Immature natural killer cell (primary cell): Measurements from ENCODE around the gene EXOC1L. TPM values are rescaled to one million over a fixed set of nuclear protein-coding genes. Genes with fewer than 3 reads are reported as not detected.
"Not testable (repeated sequence)": the region's sequence is repeated elsewhere in the genome, so short reads cannot be mapped to it uniquely, and the experiment has no call there.

Experiments
- DNase-seq, 3 donors: peaks; one replicate each; pipeline ENCODE4 v3.0.0; 2022; ENCODE audit warnings: mixed read lengths in 1 of 3
- H3K27ac Mint-ChIP-seq, 6 donors: one replicate each; pipeline ENCODE4 v1.8.0; 2020; ENCODE audit warnings: mixed read lengths in 6 of 6, mild to moderate bottlenecking in 5 of 6, inconsistent platforms in 4 of 6, moderate library complexity in 3 of 6
- H3K27me3 Mint-ChIP-seq, 3 donors: one replicate each; pipeline ENCODE4 v1.8.0; 2020 to 2021; ENCODE audit warnings: low read depth in 3 of 3, mild to moderate bottlenecking in 3 of 3, mixed read lengths in 3 of 3, moderate library complexity in 3 of 3, inconsistent platforms in 1 of 3
- H3K36me3 Mint-ChIP-seq, 3 donors: one replicate each; pipeline ENCODE4 v1.8.0; 2020; ENCODE audit warnings: mixed read lengths in 3 of 3, inconsistent platforms in 2 of 3, mild to moderate bottlenecking in 2 of 3
- H3K4me1 Mint-ChIP-seq, 2 donors: one replicate each; pipeline ENCODE4 v1.8.0; 2020; ENCODE audit warnings: inconsistent platforms in 2 of 2, mild to moderate bottlenecking in 2 of 2, mixed read lengths in 2 of 2, moderate library complexity in 1 of 2
- H3K4me3 Mint-ChIP-seq, 5 donors: one replicate each; pipeline ENCODE4 v1.8.0; 2020; ENCODE audit warnings: mild to moderate bottlenecking in 5 of 5, mixed read lengths in 5 of 5, inconsistent platforms in 3 of 5, moderate library complexity in 3 of 5
- H3K9me3 Mint-ChIP-seq, 6 donors: one replicate each; pipeline ENCODE4 v1.8.0; 2020; ENCODE audit warnings: mild to moderate bottlenecking in 6 of 6, mixed read lengths in 6 of 6, inconsistent platforms in 4 of 6, moderate library complexity in 3 of 6
- polyA plus RNA-seq, 3 donors: library from polyadenylated mRNA; unstranded; fragments of 300-500 nt; fragmentation: Illumina TruSeq; gene quantifications; one replicate each; pipeline ENCODE4 v1.2.3, GENCODE V29; 2021

EXOC1L gene
- polyA plus RNA-seq, 3 donors from 2014 or later: 0.59 to 0.62 TPM; not detected in 1

DNA sequence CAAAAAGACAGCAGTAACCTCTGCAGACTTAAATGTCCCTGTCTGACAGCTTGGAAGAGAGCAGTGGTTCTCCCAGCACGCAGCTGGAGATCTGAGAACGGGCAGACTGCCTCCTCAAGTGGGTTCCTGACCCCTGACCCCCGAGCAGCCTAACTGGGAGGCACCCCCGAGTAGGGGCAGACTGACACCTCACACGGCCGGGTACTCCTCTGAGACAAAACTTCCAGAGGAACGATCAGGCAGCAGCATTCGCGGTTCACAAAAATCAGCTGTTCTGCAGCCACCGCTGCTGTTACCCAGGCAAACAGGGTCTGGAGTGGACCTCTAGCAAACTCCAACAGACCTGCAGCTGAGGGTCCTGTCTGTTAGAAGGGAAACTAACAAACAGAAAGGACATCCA, 22.7 kb downstream of the EXOC1L start:
- not testable (repeated sequence) for DNase-seq, H3K27me3 Mint-ChIP-seq, H3K36me3 Mint-ChIP-seq, H3K4me1 Mint-ChIP-seq, H3K4me3 Mint-ChIP-seq, H3K27ac Mint-ChIP-seq
- peaks cover 0 to 11% (median 7%) of the 10 kb centered on the region in 6 donors for H3K9me3 Mint-ChIP-seq

DNA sequence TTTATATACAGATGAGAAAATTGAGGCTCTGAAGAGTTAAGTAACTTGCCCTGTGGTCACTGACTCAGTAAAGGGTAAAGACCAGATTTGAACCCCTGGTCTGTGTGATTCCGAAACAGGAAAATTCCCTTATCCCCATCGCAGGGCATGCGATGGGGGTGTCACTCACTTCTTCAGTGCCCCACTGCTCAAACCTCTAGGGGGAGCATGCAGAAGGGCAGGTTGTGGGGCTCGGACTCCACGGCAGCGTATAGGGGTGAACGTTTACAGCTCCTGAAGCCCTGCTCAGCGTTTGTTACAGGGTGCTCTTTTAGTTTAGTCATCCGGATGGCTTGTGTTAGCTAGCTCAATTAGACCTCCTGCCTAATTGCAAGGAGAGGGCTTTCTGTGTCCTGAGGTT, 30.1 kb downstream of the EXOC1L start:
- DNase-seq: no peak
- Mint-ChIP-seq H3K36me3 (no peaks in the 10 kb centered on the region), H3K4me1 (peaks cover 0 to 14% of the 10 kb centered on the region in 2 donors), H3K4me3 (no peak overlapping the region), H3K27ac (no peak overlapping the region), H3K9me3 (peaks cover 0 to 1% (median 0%) of the 10 kb centered on the region in 6 donors), H3K27me3 (peaks cover 0 to 8% (median 8%) of the 10 kb centered on the region in 3 donors)

DNA sequence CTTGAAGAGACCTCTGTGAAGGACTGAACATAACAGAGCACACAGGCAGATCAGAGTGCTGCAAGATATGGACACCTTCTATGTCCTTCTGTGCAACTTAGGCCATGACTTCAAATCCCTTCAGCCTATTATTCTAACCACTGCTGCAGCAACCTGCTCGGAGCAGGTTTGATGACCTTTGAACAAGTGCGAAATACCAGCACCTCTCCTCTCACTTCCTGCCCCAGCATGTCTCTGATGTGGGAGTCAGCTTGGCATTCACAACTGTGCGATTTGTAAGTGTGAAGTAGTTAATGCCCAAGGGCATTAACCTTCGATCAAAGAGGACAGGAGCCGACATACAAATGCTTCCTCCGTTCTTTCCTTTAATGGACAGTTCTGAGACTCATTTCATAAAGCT, 32.3 kb downstream of the EXOC1L start:
- Mint-ChIP-seq H3K36me3 (no peaks in the 10 kb centered on the region), H3K9me3 (peaks cover 0 to 1% (median 0%) of the 10 kb centered on the region in 6 donors), H3K27ac (peak overlapping the region in 1 of 6 donors; percentile 30), H3K27me3 (peaks cover 0 to 8% (median 7%) of the 10 kb centered on the region in 3 donors), H3K4me1 (peaks cover 0 to 14% of the 10 kb centered on the region in 2 donors), H3K4me3 (peak overlapping the region in 4 of 5 donors; percentile 18 to 48 (median 33))
- DNase-seq: peak; percentile 23 to 42 (median 26)

DNA sequence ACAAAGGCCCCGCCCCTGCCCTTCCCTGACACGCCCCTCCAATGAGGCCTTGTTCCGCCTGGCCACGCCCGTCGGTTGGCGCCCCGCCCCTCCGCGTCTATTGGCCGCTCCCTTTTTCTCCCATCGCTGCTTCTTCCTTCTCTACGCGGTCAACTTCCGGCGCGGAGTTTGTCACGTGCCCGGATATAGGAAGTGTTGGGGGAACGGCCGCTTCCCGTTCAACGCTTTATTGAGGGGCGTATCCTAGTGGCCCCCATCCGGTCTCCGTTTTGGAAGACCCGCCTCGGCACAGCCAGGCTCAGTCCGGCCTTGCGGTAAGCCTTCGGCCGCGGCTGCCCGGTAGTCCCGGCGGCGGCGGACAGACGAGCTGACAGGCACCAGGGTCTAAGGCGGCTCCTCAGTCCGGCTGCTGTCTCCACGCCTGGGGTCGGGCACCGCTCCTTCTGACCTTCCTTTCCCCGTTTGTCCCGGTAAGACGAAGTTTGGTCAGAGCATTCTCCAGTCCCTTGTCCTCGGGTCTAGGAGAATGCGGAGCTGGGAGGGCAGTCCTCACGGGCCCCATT, 34.0 kb downstream of the EXOC1L start, which contains the start of gene EXOC1:
TSS of gene EXOC1 (plus strand) at position 165 of the 563 bp plus-strand sequence. CDS start 4,676 bp downstream, outside the sequence.
- peaks cover 10 to 17% of the 10 kb centered on the region in 2 donors for H3K4me1 Mint-ChIP-seq
- peak; percentile 91 to 93 (median 92) for DNase-seq
- H3K36me3 Mint-ChIP-seq: peaks cover 2 to 11% (median 7%) of the 10 kb centered on the region in 3 donors
- peaks cover 0 to 6% (median 5%) of the 10 kb centered on the region in 3 donors for H3K27me3 Mint-ChIP-seq
- H3K9me3 Mint-ChIP-seq: peaks cover 0 to 1% (median 0%) of the 10 kb centered on the region in 6 donors
- H3K27ac Mint-ChIP-seq: peak within 1 kb of the TSS in 5 of 6 donors; percentile 4 to 90 (median 84)
- H3K4me3 Mint-ChIP-seq: peak within 1 kb of the TSS in 4 of 5 donors; percentile 18 to 48 (median 31)

DNA sequence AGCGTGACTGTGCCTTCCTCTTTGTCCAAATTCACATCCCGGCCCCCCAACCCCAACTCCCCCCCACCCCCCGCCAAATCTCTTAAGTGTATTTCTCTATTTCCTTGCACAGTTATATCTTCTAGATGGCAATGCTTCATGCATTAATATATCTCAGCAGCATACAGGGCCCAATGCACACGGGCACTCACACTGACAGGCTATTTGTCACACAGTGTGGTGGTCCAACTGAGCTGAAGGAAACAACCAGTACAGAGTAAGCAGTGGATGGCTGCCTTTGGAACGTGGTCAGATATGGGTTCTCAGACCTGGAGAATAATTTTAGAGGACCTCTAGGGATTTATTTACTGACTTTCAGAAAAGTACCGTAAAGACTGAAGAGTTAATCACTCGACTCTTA, 34.5 kb downstream of the EXOC1L start:
- no peak overlapping the region for H3K4me3 Mint-ChIP-seq
- peaks cover 15 to 17% of the 10 kb centered on the region in 2 donors for H3K4me1 Mint-ChIP-seq
- H3K36me3 Mint-ChIP-seq: peaks cover 3 to 12% (median 9%) of the 10 kb centered on the region in 3 donors
- peak overlapping the region in 3 of 6 donors; percentile 83 to 90 (median 87) for H3K27ac Mint-ChIP-seq
- H3K27me3 Mint-ChIP-seq: peaks cover 0 to 5% (median 5%) of the 10 kb centered on the region in 3 donors
- peak in 1 of 3 donors; percentile 1 for DNase-seq
- H3K9me3 Mint-ChIP-seq: peaks cover 0 to 1% (median 0%) of the 10 kb centered on the region in 6 donors

DNA sequence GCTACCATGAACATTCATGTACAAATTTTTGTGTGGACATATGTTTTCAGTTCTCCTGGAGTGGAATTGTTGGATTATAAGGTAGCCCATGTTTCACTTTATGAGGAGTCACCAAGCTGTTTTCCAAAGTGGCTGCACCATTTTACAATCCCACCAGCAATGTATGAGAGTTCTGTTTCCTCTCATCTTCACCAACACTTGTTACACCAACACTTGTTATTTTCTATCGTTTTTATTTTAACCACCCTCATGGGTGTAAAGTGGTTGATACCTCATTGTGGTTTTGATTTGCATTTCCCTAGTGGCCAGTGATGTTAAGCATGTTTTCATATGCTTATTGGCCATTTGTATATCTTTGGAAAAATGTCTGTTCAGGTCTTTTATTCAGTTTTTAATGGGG, 38.0 kb downstream of the EXOC1L start:
- no peak for DNase-seq
- Mint-ChIP-seq H3K9me3 (peaks cover 0 to 1% (median 0%) of the 10 kb centered on the region in 6 donors), H3K27ac (no peak overlapping the region), H3K4me1 (peaks cover 11 to 21% of the 10 kb centered on the region in 2 donors), H3K36me3 (peaks cover 8 to 23% (median 13%) of the 10 kb centered on the region in 3 donors), H3K27me3 (peaks cover 0 to 5% (median 2%) of the 10 kb centered on the region in 3 donors), H3K4me3 (no peak overlapping the region)

DNA sequence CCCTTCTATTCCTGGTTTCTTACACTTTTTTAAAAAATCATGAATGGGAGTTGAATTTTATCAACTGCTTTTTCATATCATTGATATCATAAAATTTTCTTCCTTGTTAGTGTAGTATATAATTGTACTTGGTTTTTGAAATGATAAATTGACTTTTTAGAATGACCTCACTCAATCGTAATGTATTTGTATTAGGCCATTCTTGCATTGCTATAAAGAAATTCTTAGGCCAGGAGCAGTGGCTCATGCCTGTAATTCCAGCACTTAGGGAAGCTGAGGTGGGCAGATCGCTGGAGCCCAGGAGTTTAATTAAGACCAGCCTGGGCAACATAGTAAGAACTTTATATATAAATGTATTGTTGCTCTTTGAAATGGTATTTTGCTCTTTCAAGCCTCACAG, 40.1 kb downstream of the EXOC1L start:
- no peak overlapping the region for H3K4me3 Mint-ChIP-seq

DNA sequence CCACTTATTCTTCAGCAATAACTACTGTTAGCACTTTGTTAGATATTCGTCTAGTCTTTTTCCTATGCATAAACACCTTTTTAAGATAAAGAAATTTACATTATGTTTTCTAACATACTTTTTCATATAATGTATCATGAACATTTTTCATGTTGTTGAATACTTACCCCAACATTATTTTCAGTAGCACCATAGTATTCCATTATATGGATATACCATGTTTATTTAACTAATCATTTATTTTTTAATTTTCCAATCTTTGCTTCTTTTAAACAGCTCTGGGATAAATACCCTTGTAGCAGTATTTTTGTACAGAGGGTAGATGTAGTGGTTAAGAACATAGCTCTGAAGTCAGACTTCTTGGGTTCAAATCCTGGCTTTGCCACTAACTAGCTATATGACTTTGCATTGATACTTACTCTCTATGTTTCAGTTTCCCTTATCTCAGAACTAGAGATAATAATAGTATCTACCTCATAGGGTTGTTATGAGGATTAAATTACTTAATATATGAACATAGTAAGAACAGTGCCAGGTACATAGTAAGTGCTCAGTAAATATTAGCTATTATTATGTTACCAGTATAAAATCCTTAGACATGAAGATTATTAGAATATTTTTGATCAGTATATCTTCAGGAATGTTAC, 45.1 kb downstream of the EXOC1L start:
- no peaks in the 10 kb centered on the region for H3K27me3 Mint-ChIP-seq
- no peak overlapping the region for H3K4me3 Mint-ChIP-seq
- peaks cover 10 to 32% (median 15%) of the 10 kb centered on the region in 3 donors for H3K36me3 Mint-ChIP-seq
- H3K9me3 Mint-ChIP-seq: no peaks in the 10 kb centered on the region
- H3K4me1 Mint-ChIP-seq: peaks cover 5 to 22% of the 10 kb centered on the region in 2 donors
- DNase-seq: no peak
- H3K27ac Mint-ChIP-seq: no peak overlapping the region

More for the DNA sequence above, 40.1 kb downstream of the EXOC1L start:
- H3K27me3 Mint-ChIP-seq: no peaks in the 10 kb centered on the region
- no peak for DNase-seq
- H3K9me3 Mint-ChIP-seq: peaks cover 0 to 1% (median 0%) of the 10 kb centered on the region in 6 donors
- H3K27ac Mint-ChIP-seq: no peak overlapping the region
- peaks cover 3 to 21% of the 10 kb centered on the region in 2 donors for H3K4me1 Mint-ChIP-seq
- H3K36me3 Mint-ChIP-seq: peaks cover 8 to 29% (median 13%) of the 10 kb centered on the region in 3 donors

DNA sequence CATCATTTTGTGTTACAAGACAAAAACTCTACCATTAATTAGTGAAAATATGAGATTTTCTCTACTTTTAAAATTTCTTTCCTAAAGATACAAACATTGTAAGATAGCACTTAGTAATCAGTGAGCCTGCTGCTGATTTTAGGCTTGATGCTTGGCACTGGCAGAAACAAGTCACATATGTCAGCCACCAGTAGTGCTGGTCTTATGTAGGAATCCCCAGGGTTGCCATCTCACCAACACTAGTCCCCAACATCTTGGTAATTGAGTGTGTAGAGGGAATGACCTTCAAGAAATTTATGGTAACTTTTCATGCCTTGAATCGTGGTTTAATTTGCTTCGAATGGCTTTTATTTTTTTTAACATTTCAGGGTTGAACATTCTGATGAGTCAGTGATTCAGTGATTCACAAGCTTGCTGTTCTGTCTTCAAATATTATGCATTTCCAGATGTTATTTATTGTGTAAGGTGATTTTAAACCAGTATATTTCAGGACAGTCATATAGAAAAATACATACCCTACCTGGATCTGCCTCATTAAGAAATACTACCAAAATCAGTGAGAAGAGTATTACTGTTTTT, 45.7 kb downstream of the EXOC1L start:
- DNase-seq: no peak
- peaks cover 14 to 36% (median 21%) of the 10 kb centered on the region in 3 donors for H3K36me3 Mint-ChIP-seq
- peaks cover 5 to 20% of the 10 kb centered on the region in 2 donors for H3K4me1 Mint-ChIP-seq
- H3K9me3 Mint-ChIP-seq: no peaks in the 10 kb centered on the region
- peak overlapping the region in 2 of 6 donors; percentile 23 to 42 for H3K27ac Mint-ChIP-seq
- no peak overlapping the region for H3K4me3 Mint-ChIP-seq
- no peaks in the 10 kb centered on the region for H3K27me3 Mint-ChIP-seq

DNA sequence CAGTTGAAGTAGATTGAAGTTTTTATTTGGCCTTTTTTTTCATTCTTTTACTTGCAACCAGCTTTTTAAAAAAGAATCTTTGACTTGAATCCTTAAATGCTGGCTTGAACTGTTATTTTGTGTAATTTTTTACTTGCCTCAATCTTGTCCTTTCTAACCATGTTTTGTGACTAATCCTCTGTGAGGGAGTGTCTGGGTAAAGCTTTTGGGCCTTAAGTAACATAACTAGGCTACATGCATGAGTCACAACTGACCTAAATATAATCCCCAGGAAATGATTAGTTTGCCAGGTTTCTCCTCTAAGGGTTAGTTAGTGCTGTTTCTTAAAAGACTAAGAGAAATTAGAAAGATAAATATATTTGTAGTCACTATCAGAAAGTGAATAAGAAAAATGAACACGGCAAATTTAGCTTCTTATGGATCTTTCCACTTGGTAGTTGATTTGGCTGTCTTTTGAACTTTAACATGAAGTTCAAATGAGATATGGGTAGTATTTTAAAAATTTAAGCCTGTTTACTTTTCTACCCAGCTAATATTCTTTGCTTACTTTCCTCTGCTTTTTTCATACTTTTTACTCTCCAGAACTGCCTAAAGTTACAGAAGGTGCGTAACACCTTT, 46.8 kb downstream of the EXOC1L start:
- no peaks in the 10 kb centered on the region for H3K9me3 Mint-ChIP-seq
- peaks cover 5 to 20% of the 10 kb centered on the region in 2 donors for H3K4me1 Mint-ChIP-seq
- H3K4me3 Mint-ChIP-seq: no peak overlapping the region
- no peak for DNase-seq
- peaks cover 16 to 40% (median 26%) of the 10 kb centered on the region in 3 donors for H3K36me3 Mint-ChIP-seq
- H3K27me3 Mint-ChIP-seq: no peaks in the 10 kb centered on the region
- H3K27ac Mint-ChIP-seq: peak overlapping the region in 5 of 6 donors; percentile 15 to 73 (median 42)

DNA sequence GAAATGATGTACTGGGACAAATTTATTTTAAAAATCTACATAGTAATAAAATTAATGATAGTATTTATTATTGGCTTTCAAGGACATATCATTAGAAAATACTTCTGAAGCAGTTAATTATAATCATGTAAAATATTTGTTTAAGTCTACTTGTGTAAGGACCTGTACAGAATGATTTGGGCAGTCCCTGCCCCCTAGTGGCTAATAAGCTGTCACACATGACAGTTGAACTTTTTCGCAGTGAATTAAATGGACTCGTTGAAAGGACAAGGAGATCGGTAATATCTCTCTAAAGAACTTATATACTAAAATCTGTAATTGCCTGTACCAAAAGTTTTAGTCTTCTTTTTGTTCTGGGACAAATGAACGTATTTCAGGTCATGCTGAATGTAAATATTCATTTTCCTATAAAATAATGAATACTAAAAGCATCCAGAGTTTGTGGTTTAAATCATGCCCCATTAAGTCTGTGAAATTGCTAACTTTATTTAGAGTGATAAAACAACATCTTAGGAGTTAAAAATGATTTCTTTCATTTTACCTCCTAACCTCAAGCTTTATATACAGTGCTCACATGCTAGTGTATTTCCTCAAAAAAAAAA, 47.5 kb downstream of the EXOC1L start:
- Mint-ChIP-seq H3K27me3 (no peaks in the 10 kb centered on the region), H3K27ac (peak overlapping the region in 3 of 6 donors; percentile 41 to 73 (median 62)), H3K36me3 (peaks cover 17 to 39% (median 26%) of the 10 kb centered on the region in 3 donors), H3K4me3 (no peak overlapping the region), H3K4me1 (peaks cover 5 to 20% of the 10 kb centered on the region in 2 donors), H3K9me3 (no peaks in the 10 kb centered on the region)
- DNase-seq: peak; percentile 44 to 52 (median 50)

DNA sequence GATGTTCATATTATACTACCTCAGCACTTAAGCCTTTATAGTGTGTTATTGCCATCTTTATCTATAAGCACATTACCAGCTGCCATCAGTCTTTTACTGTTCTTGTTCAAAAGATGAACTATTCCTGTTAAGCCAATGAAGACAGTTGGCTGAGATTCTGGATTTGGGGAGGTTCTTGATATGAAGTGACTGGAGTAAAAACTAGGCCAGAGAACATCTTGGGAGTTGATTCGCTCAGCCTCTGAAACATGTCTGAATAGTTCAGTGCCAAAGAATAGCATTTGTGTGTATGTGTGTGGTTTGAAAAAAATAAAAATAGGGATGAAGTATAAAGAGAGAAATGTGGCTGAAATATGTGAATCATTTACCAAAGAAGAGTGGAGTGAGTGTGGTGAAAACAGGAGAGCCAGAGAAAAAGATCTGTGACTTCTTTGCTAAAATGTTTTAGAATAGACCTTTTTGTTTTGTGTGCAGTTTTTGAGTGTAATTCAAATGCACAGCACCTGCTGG, 49.0 kb downstream of the EXOC1L start:
- H3K27me3 Mint-ChIP-seq: no peaks in the 10 kb centered on the region
- H3K27ac Mint-ChIP-seq: no peak overlapping the region
- H3K36me3 Mint-ChIP-seq: peaks cover 17 to 46% (median 34%) of the 10 kb centered on the region in 3 donors
- H3K4me1 Mint-ChIP-seq: peaks cover 5 to 20% of the 10 kb centered on the region in 2 donors
- no peak for DNase-seq
- H3K4me3 Mint-ChIP-seq: no peak overlapping the region
- H3K9me3 Mint-ChIP-seq: no peaks in the 10 kb centered on the region

DNA sequence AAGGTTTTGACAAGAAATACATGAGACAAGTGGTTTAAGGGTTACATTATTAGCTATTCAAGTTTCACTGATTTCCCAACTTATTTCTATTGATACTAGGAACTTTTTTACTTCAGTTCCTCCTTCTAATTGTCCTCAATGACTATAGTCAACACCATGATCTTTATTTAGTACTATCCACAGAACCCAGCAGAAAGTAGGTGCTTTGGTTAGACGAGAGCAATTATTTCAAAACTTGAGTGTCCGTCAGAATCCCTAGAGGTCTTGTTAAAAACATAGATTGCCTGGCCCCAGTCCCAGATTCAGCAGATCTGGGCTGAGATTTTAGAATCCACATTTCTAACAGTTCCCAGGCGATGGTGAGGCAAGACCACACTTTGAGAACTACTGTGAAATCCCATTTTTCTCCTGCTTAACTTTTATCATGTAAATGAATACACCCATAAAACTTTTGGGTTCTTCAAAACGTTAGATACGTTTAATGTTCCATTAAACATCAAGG, 51.8 kb downstream of the EXOC1L start:
- Mint-ChIP-seq H3K36me3 (peaks cover 17 to 42% (median 37%) of the 10 kb centered on the region in 3 donors), H3K27me3 (no peaks in the 10 kb centered on the region), H3K27ac (peak overlapping the region in 1 of 6 donors; percentile 22), H3K4me1 (peaks cover 3 to 10% of the 10 kb centered on the region in 2 donors), H3K9me3 (no peaks in the 10 kb centered on the region), H3K4me3 (no peak overlapping the region)
- DNase-seq: no peak
